IMR-90 (cell line): ENCODE results near the gene TYRP1. TPM values are rescaled to one million over a fixed set of nuclear protein-coding genes. Genes with fewer than 3 reads are reported as not detected.

Experiments used
- ATAC-seq: fragments of 200-7000 bp; cut with Tn5 transposase; 2 replicates; pipeline ENCODE4 v1.9.1; 2020; ENCODE audit warnings: low read depth, mild to moderate bottlenecking, moderate library complexity
- BruUV-seq: library from RNA; stranded (reverse); fragments of 400-500 nt; replicated peaks from 2 replicates; lab custom pipeline; 2021; lab: Mats Ljungman, UMichigan
- CTCF ChIA-PET: fragments of 300-600 bp; formaldehyde crosslinking; extraction: SDS; loops from one replicate; lab custom pipeline; 2021; ENCODE audit warnings: antibody characterized with exemption; lab: Yijun Ruan, JAX
- POLR2A ChIA-PET: fragments of 300-600 bp; sonication (Branson Sonifier 250); formaldehyde crosslinking; loops from one replicate; lab custom pipeline; 2022; ENCODE audit warnings: antibody characterized with exemption; ENCODE audit not compliant: unreplicated experiment; lab: Charles Lee
- DNase-seq: peaks from one replicate; pipeline ENCODE4 v3.0.0; 2013
- H2AFZ ChIP-seq: replicated peaks from 2 replicates; pipeline ENCODE3; 2013; ENCODE audit warnings: low read length, mild to moderate bottlenecking; ENCODE audit not compliant: poor library complexity
- H2AK5ac ChIP-seq: 2 replicates; pipeline ENCODE4 v1.6.1; 2013; ENCODE audit warnings: low read depth, low read length, inconsistent platforms
- H2AK9ac ChIP-seq: replicated peaks from 2 replicates; pipeline ENCODE3; 2013; ENCODE audit warnings: mild to moderate bottlenecking, low read depth, low read length, moderate library complexity; ENCODE audit not compliant: poor library complexity
- H2BK120ac ChIP-seq: 2 replicates; pipeline ENCODE4 v1.6.1; 2013; ENCODE audit warnings: low read depth, low read length, inconsistent platforms
- H2BK15ac ChIP-seq: 3 replicates; pipeline ENCODE4 v1.6.1; 2013; ENCODE audit warnings: low read depth, low read length, inconsistent platforms
- H2BK20ac ChIP-seq: 2 replicates; pipeline ENCODE4 v1.6.1; 2013; ENCODE audit warnings: low read depth, mild to moderate bottlenecking, inconsistent platforms, low read length, moderate library complexity
- H2BK5ac ChIP-seq: 2 replicates; pipeline ENCODE4 v1.6.1; 2013; ENCODE audit warnings: mild to moderate bottlenecking, low read depth, low read length, inconsistent platforms; ENCODE audit not compliant: poor library complexity, severe bottlenecking
- H3K14ac ChIP-seq: replicated peaks from 2 replicates; pipeline ENCODE4 v1.6.1; 2013; ENCODE audit warnings: low read depth, low read length, inconsistent platforms
- H3K18ac ChIP-seq: 2 replicates; pipeline ENCODE4 v1.6.1; 2013; ENCODE audit warnings: low read depth, low read length, control low read depth
- H3K23ac ChIP-seq: 2 replicates; pipeline ENCODE4 v1.6.1; 2013; ENCODE audit warnings: low read depth, low read length, inconsistent platforms
- H3K27ac ChIP-seq: 2 replicates; pipeline ENCODE4 v1.5.1; 2013; ENCODE audit warnings: mild to moderate bottlenecking, control low read depth, low read length; ENCODE audit not compliant: insufficient read depth
- H3K27me3 ChIP-seq: 2 replicates; pipeline ENCODE4 v1.6.1; 2013; ENCODE audit warnings: low read length; ENCODE audit not compliant: control insufficient read depth, insufficient read depth
- H3K36me3 ChIP-seq: 2 replicates; pipeline ENCODE4 v1.6.1; 2013; ENCODE audit warnings: low read length, mixed read lengths; ENCODE audit not compliant: control insufficient read depth, insufficient read depth
- H3K4ac ChIP-seq: 2 replicates; pipeline ENCODE4 v1.6.1; 2013; ENCODE audit warnings: low read depth, low read length, inconsistent platforms
- H3K4me1 ChIP-seq: 2 replicates; pipeline ENCODE4 v1.6.1; 2013; ENCODE audit warnings: low read length, mixed read lengths; ENCODE audit not compliant: control insufficient read depth, insufficient read depth
- H3K4me2 ChIP-seq: 2 replicates; pipeline ENCODE4 v1.6.1; 2013; ENCODE audit warnings: low read depth, mild to moderate bottlenecking, control low read depth, low read length, moderate library complexity
- H3K4me3 ChIP-seq: 2 replicates; pipeline ENCODE4 v1.5.1; 2013; ENCODE audit warnings: low read depth, mild to moderate bottlenecking, control low read depth, low read length, moderate library complexity; ENCODE audit not compliant: insufficient read depth
- H3K56ac ChIP-seq: 2 replicates; pipeline ENCODE4 v1.6.1; 2013; ENCODE audit warnings: low read length, inconsistent platforms; ENCODE audit not compliant: insufficient read depth; ENCODE audit errors: extremely low read depth
- H3K79me1 ChIP-seq, 2 experiments: 2 replicates each; pipeline ENCODE4 v1.6.1; 2013; ENCODE audit warnings: low read length in 2 of 2, inconsistent platforms in 1 of 2, low read depth in 1 of 2
- H3K9ac ChIP-seq: 2 replicates; pipeline ENCODE4 v1.6.1; 2013; ENCODE audit warnings: low read depth, low read length, control low read depth
- H3K9me1 ChIP-seq: 2 replicates; pipeline ENCODE4 v1.6.1; 2013; ENCODE audit warnings: low read length, inconsistent platforms; ENCODE audit not compliant: insufficient read depth
- H3K9me3 ChIP-seq: 2 replicates; pipeline ENCODE4 v1.6.1; 2013; ENCODE audit warnings: low read length; ENCODE audit not compliant: control insufficient read depth, insufficient read depth
- H4K20me1 ChIP-seq: 2 replicates; pipeline ENCODE4 v1.6.1; 2013; ENCODE audit warnings: low read length, inconsistent platforms; ENCODE audit not compliant: insufficient read depth
- H4K5ac ChIP-seq: 2 replicates; pipeline ENCODE4 v1.6.1; 2013; ENCODE audit warnings: mild to moderate bottlenecking, low read depth, low read length, control low read depth
- H4K8ac ChIP-seq, 2 experiments: 2 replicates each; pipeline ENCODE4 v1.6.1; 2013; ENCODE audit warnings: low read depth in 2 of 2, low read length in 2 of 2, control low read depth in 1 of 2, inconsistent platforms in 1 of 2
- H4K91ac ChIP-seq: 2 replicates; pipeline ENCODE4 v1.6.1; 2013; ENCODE audit warnings: low read depth, low read length, inconsistent platforms; ENCODE audit not compliant: insufficient read depth
- BHLHE40 ChIP-seq: fragments of 150-350 bp; IDR thresholded peaks from 2 replicates; pipeline ENCODE4 v1.6.1; 2016; ENCODE audit warnings: mild to moderate bottlenecking, low read depth, low read length
- CEBPB ChIP-seq: IDR thresholded peaks from 2 replicates; pipeline ENCODE4 v1.6.1; 2012; ENCODE audit warnings: low read depth, low read length, improper control_type of control experiment
- CHD1 ChIP-seq: IDR thresholded peaks from 2 replicates; pipeline ENCODE4 v1.6.1; 2012; ENCODE audit warnings: low read depth, low read length, improper control_type of control experiment
- CTCF ChIP-seq: conservative IDR thresholded peaks from 2 replicates; pipeline ENCODE4 v1.5.1; 2012; ENCODE audit warnings: mild to moderate bottlenecking, low read depth, low read length, improper control_type of control experiment
- FOS ChIP-seq: fragments of 150-350 bp; IDR thresholded peaks from 2 replicates; pipeline ENCODE4 v1.6.1; 2016; ENCODE audit warnings: low read depth, low read length
- MAFK ChIP-seq: IDR thresholded peaks from 2 replicates; pipeline ENCODE4 v1.6.1; 2012; ENCODE audit warnings: low read depth, low read length, improper control_type of control experiment
- MAZ ChIP-seq: IDR thresholded peaks from 2 replicates; pipeline ENCODE4 v1.6.1; 2012; ENCODE audit warnings: low read depth, mild to moderate bottlenecking, low read length, improper control_type of control experiment, moderate library complexity, borderline replicate concordance
- MXI1 ChIP-seq: IDR thresholded peaks from 2 replicates; pipeline ENCODE4 v1.6.1; 2012; ENCODE audit warnings: low read depth, mild to moderate bottlenecking, low read length, moderate library complexity, borderline replicate concordance
- NFE2L2 ChIP-seq: fragments of 150-350 bp; IDR thresholded peaks from 2 replicates; pipeline ENCODE4 v1.6.1; 2016; ENCODE audit warnings: low read depth, mild to moderate bottlenecking, low read length
- POLR2A ChIP-seq: IDR thresholded peaks from 2 replicates; pipeline ENCODE4 v1.6.1; 2012; ENCODE audit warnings: mild to moderate bottlenecking, low read depth, low read length
- RAD21 ChIP-seq: IDR thresholded peaks from 2 replicates; pipeline ENCODE4 v1.6.1; 2012; ENCODE audit warnings: low read length, improper control_type of control experiment
- RCOR1 ChIP-seq: IDR thresholded peaks from 2 replicates; pipeline ENCODE4 v1.6.1; 2012; ENCODE audit warnings: mild to moderate bottlenecking, low read length, improper control_type of control experiment; ENCODE audit not compliant: insufficient replicate concordance
- RFX5 ChIP-seq: IDR thresholded peaks from 2 replicates; pipeline ENCODE4 v1.8.0; 2012; ENCODE audit warnings: low read depth, mild to moderate bottlenecking, low read length, moderate library complexity
- SMC3 ChIP-seq: fragments of 150-350 bp; IDR thresholded peaks from 2 replicates; pipeline ENCODE4 v1.6.1; 2016; ENCODE audit warnings: low read depth, mild to moderate bottlenecking, antibody characterized with exemption, low read length, moderate library complexity
- WGBS, 2 experiments: methylation state at CpG; one replicate each; pipeline versions ENCODE4 v1.1.5 to v1.1.7; 2013; ENCODE audit warnings: missing lambda C conversion rate in 2 of 2; ENCODE audit not compliant: insufficient read length in 1 of 2; ENCODE audit errors: extremely low coverage in 2 of 2; 5-methylcytosine and 5-hydroxymethylcytosine counted together
- dilution Hi-C: fragments of 300-500 bp; cut with HindIII; formaldehyde crosslinking; loops from one replicate; pipeline ENCODE4 v1.14.3; 2018; ENCODE audit warnings: low sequenced_read_pairs; ENCODE audit not compliant: unreplicated experiment
- in situ Hi-C: fragments of 300-500 bp; cut with MboI; formaldehyde crosslinking; loops from 3 replicates; pipeline ENCODE4 v1.14.3; 2019; ENCODE audit warnings: low sequenced_read_pairs, inconsistent platforms, mixed read lengths
- intact Hi-C: fragments of 100-400 bp; cut with micrococcal nuclease; formaldehyde crosslinking; loops from 2 replicates; pipeline ENCODE4 v1.10.0; 2022
- polyA plus RNA-seq, 3 experiments: library from polyadenylated mRNA; depleted of rRNA; stranded (reverse); fragments of >200 nt; gene quantifications; 2 replicates each; pipeline ENCODE4 v1.2.3, GENCODE V29; 2012; ENCODE audit warnings: low replicate concordance in 1 of 3
- total RNA-seq: library from RNA; depleted of rRNA; stranded (reverse); fragments of >200 nt; gene quantifications from 2 replicates; pipeline ENCODE4 v1.2.3, GENCODE V29; 2012
- TF ChIP-seq, protein P1 (sequence below): fragments of 150-350 bp; IDR thresholded peaks from 2 replicates; pipeline ENCODE4 v1.6.1; 2016; ENCODE audit warnings: low read depth, mild to moderate bottlenecking, low read length, moderate library complexity, borderline replicate concordance

The TYRP1 gene
- total and polyA plus RNA-seq, 2 of the 4 experiments (the other 2 are of a cell fraction), result 0.60 to 0.90 TPM

DNA sequence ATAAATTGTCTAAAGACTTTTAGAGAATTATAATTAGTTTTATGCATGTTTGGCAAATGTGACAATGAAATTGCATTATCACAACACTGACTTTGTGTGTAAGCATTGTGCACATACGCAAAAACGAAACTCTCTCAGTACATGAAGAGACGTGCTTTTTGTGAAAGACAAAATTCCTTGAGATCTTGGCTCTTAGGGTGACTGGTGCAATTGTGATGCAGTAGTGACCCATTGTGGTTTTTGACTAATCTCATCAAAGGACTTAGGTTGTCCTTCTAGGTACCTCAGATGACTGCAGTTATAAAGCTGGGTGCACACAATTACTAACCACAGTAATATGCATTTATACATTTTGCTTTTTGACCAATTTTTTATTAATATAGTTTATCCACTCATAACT lies 25.3 kb upstream of the TYRP1 start:
- in situ Hi-C loops (no loop called here), intact Hi-C loops (no loop called here), dilution Hi-C loops (no loop called here)
- no peak overlapping the region for H2BK120ac ChIP-seq
- H3K4ac ChIP-seq, result no peak overlapping the region
- H2BK15ac ChIP-seq, result no peak overlapping the region
- ATAC-seq, result no peak
- no peak overlapping the region for H3K27ac ChIP-seq
- H3K4me2 ChIP-seq, result no peak overlapping the region
- no peak overlapping the region for H3K9ac ChIP-seq
- H4K5ac ChIP-seq, result no peak overlapping the region
- no peak overlapping the region for H3K14ac ChIP-seq
- H3K79me1 ChIP-seq, result no peaks in the 10 kb centered on the region
- no CpG with 5 or more reads among the region's 3 CpGs for WGBS, 2 experiments
- H4K8ac ChIP-seq, result no peak overlapping the region
- ChIA-PET CTCF (no interaction called here), POLR2A (no interaction called here)
- H2BK20ac ChIP-seq, result no peak overlapping the region
- H3K4me1 ChIP-seq, result no peaks in the 10 kb centered on the region
- no peak for DNase-seq
- H2AFZ ChIP-seq, result no peak overlapping the region
- H2AK9ac ChIP-seq, result no peak overlapping the region
- H3K9me3 ChIP-seq, result no peaks in the 10 kb centered on the region
- H4K91ac ChIP-seq, result no peak overlapping the region
- H2BK5ac ChIP-seq, result no peak overlapping the region
- no peaks in the 10 kb centered on the region for H4K20me1 ChIP-seq
- H3K9me1 ChIP-seq, result no peaks in the 10 kb centered on the region
- H2AK5ac ChIP-seq, result no peak overlapping the region
- H3K27me3 ChIP-seq, result no peaks in the 10 kb centered on the region
- TF ChIP-seq CEBPB, result no peak
- TF ChIP-seq CHD1, result no peak
- TF ChIP-seq RFX5, result no peak
- TF ChIP-seq MAFK, result no peak
- no peak for TF ChIP-seq RCOR1
- no peak for TF ChIP-seq MXI1
- no peak for TF ChIP-seq CTCF
- no peak for TF ChIP-seq MAZ
- TF ChIP-seq BHLHE40, result no peak
- TF ChIP-seq SMC3, result no peak
- TF ChIP-seq, protein P1, sequence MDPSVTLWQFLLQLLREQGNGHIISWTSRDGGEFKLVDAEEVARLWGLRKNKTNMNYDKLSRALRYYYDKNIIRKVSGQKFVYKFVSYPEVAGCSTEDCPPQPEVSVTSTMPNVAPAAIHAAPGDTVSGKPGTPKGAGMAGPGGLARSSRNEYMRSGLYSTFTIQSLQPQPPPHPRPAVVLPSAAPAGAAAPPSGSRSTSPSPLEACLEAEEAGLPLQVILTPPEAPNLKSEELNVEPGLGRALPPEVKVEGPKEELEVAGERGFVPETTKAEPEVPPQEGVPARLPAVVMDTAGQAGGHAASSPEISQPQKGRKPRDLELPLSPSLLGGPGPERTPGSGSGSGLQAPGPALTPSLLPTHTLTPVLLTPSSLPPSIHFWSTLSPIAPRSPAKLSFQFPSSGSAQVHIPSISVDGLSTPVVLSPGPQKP, result no peak
- TF ChIP-seq POLR2A, result no peak
- TF ChIP-seq NFE2L2, result no peak
- no peak for TF ChIP-seq FOS
- no peak for TF ChIP-seq RAD21
- BruUV-seq, result no TSS peak
- no peak overlapping the region for H3K56ac ChIP-seq
- H3K23ac ChIP-seq, result no peak overlapping the region
- H3K4me3 ChIP-seq, result no peak overlapping the region
- no peaks in the 10 kb centered on the region for H3K36me3 ChIP-seq
- H3K18ac ChIP-seq, result no peak overlapping the region
